Astrocyte of the spinal cord (primary cell): ENCODE measurements around the gene CAPN9.
"Not testable (repeated sequence)": the region's sequence is repeated elsewhere in the genome, so short reads cannot be mapped to it uniquely, and the experiment has no call there.

Source experiments
- DNase-seq: peaks from one replicate; pipeline ENCODE4 v3.0.0; 2011; ENCODE audit warnings: low read depth, low spot score
- H3K4me3 ChIP-seq: 2 replicates; pipeline ENCODE4 v1.5.1; 2011; ENCODE audit warnings: low read depth, mild to moderate bottlenecking, low read length, moderate library complexity
- in situ Hi-C: cut with HindIII; loops from 2 replicates; pipeline ENCODE4 v1.10.0; 2017; ENCODE audit warnings: low sequenced_read_pairs
- TF ChIP-seq, protein P1 (sequence below): IDR thresholded peaks from 2 replicates; pipeline ENCODE4 v1.5.1; 2012; ENCODE audit warnings: low read depth, mild to moderate bottlenecking, low read length, inconsistent platforms

The CAPN9 gene

DNA sequence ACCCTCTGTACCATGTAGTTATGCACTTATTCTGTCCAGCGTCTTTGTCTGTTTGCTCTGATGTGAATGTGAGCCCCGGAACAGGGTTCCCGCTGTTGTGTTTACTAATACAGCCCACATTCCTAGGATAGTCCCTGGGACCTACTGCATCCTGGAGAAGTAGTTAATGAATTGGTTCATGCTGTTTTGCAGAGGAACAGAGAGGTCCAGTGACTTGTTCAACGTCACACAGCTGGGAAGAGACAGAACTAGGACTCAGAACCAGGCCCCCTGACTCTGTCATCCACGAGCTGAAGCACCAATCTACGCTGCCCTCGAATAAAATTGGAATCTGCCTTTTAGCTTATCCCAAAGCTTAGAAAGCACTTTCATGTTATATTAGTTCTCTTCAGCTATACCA, 34.0 kb upstream of the CAPN9 start:
- in situ Hi-C loops, result no loop called here
- DNase-seq, result no peak
- TF ChIP-seq, protein P1, sequence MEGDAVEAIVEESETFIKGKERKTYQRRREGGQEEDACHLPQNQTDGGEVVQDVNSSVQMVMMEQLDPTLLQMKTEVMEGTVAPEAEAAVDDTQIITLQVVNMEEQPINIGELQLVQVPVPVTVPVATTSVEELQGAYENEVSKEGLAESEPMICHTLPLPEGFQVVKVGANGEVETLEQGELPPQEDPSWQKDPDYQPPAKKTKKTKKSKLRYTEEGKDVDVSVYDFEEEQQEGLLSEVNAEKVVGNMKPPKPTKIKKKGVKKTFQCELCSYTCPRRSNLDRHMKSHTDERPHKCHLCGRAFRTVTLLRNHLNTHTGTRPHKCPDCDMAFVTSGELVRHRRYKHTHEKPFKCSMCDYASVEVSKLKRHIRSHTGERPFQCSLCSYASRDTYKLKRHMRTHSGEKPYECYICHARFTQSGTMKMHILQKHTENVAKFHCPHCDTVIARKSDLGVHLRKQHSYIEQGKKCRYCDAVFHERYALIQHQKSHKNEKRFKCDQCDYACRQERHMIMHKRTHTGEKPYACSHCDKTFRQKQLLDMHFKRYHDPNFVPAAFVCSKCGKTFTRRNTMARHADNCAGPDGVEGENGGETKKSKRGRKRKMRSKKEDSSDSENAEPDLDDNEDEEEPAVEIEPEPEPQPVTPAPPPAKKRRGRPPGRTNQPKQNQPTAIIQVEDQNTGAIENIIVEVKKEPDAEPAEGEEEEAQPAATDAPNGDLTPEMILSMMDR, result no peak
- H3K4me3 ChIP-seq, result no peak overlapping the region

DNA sequence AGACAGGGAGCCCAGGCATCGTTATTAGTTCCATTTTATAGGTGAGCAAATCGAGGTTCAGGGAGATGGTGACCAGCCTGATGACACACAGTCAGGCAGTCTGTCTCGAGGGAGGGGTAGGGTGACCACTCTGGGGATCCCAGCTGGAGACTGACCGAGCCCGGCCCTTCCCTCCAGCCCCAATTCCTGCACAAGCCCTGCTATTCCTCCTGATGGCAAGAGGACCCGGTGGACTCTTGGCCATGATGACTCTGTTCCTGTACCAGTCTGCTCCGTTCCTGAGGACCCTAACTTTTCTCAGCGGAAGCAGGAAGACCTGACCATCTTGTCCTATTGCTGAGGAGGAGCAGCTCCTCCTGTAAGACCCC, 33.7 kb upstream of the CAPN9 start:
- TF ChIP-seq, protein P1, result no peak
- in situ Hi-C loops, result no loop called here

DNA sequence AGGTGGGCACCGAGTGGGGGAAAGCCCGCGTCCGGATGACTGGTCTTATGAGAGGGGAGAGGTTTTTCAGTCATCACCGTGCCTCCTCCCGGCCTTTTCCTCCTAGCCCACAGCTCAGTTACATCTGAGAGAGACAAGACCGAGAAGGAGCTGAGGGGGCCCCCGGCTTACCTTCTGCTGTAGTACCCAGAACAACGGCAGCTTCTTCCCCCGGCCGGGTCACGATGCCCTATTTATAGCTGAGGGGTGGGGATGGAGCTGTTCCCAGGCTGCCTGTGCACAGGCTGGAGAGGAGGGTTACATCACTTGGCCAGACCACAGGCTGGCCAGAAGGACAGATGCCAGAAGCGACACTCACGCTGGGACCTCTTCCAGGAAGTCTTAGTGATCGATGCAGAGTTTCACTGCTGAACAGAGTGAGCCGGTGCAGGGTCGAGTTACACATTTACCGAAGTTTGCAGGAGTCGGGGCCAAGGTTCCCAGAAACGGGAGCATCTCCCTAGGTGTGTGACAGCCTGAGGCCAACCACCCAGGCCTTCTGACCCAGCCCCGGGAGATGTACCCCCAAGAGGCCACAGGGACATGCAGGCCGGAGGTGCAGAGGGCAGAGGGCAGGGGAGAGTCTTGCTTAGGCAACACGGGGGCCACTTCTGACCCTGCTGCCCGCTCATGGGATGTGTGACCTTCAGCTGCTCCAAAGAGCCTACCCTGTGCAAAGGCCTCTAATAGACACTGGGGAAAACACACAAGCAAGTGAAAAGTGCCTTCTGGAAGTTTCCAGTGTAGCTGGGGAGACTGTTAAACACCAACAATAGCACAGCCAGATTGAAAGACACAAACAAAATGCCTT, 33.0 kb upstream of the CAPN9 start, which contains the start of gene AGT:
Gene AGT (minus strand): TSS at position 208 of the 850 bp plus-strand sequence. CDS start 3,299 bp downstream, outside the sequence.
- in situ Hi-C loops, result no loop called here
- H3K4me3 ChIP-seq, result no peak within 1 kb of the TSS
- TF ChIP-seq, protein P1, result no peak
- DNase-seq, result peak; percentile 82

More for the DNA sequence above, 33.7 kb upstream of the CAPN9 start:
- H3K4me3 ChIP-seq, result no peak overlapping the region
- no peak for DNase-seq

DNA sequence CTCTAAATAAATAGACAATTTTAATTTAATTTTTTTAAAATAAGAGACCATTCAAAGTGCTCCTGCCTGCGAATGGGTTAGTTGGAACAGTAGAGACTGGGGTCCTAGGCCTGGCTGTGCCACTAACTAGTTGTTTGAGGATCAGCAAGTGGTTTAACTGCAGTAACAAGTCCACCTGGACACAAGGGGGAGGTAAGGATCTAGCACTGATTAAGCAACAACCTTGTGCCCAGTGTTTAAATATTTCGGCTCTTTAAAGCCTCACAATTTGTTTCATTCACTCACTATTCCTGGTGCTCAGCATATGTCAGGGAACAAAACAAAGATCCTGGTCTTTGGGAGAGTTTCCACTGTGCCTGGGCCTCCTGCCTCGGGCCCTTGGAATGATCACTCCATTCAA, 31.7 kb upstream of the CAPN9 start:
- H3K4me3 ChIP-seq, result no peak overlapping the region
- TF ChIP-seq, protein P1, result no peak
- DNase-seq, result no peak
- in situ Hi-C loops, result no loop called here

DNA sequence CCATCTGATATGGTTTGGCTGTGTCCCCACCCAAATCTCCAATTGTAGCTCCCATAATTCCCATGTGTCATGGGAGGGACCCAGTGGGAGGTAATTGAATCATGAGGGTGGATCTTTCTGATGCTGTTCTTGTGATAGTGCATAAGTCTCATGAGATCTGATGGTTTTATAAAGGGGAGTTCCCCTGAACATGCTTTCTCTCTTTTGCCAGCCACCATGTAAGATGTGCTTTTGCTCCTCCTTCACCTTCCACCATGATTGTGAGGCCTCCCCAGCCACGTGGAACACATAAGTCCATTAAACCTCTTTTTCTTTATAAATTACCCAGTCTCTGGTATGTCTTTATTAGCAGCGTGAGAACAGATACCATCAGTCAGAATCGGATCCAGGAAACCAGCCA, 30.7 kb upstream of the CAPN9 start:
- DNase-seq, H3K4me3 ChIP-seq, in situ Hi-C loops: not testable (repeated sequence)

DNA sequence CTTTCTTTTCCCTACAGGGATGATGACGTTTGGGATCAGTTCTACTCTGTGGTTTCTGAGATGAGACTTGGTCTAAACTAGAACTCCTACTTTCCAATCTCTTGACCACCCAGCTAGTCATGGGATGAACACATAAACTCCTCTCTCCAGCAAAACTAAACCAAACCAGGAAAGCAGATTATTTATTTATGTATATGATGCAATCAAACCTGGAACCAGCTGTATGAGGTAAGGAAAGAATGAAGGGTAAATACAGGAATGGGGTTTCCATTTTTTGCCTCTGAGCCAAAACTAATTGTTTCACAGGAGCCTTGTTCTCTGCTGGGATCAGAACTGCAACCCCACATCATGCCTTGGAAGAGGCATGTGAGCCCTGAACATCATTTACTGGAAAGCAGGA, 29.9 kb upstream of the CAPN9 start:
- TF ChIP-seq, protein P1, result no peak
- H3K4me3 ChIP-seq, result no peak overlapping the region
- in situ Hi-C loops, result no loop called here
- no peak for DNase-seq

DNA sequence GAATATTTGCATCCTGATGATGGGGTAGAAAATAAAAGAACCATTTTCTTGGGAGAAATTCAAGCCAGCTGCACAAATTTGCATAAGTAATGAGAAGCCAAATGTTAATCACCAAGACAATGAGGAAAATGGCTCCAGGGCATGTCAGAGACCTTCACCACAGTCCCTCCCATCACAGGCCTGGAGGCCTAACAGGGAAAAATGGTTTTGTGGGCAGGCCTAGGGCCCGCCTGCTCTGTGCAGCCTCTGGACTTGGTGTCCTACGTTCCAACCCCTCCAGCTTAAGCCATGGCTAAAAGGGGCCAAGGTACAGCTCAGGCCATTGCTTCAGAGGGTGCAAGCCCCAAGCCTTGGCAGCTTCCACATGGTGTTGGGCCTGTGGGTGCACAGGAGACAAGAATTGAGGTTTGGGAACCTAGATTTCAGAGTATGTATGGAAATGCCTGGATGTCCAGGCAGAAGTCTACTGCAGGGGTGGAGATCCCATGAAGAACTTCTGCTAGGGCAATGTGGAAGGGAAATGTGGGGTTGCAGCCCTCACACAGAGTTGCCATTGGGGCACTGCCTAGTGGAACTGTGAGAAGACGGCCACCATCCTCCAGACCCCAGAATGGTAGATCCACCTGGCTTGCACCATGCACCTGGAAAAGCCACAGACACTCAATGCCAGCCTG, 25.2 kb upstream of the CAPN9 start:
- in situ Hi-C loops, DNase-seq, H3K4me3 ChIP-seq: not testable (repeated sequence)
